ENCODE results near the gene RAB34.

The RAB34 gene

DNA sequence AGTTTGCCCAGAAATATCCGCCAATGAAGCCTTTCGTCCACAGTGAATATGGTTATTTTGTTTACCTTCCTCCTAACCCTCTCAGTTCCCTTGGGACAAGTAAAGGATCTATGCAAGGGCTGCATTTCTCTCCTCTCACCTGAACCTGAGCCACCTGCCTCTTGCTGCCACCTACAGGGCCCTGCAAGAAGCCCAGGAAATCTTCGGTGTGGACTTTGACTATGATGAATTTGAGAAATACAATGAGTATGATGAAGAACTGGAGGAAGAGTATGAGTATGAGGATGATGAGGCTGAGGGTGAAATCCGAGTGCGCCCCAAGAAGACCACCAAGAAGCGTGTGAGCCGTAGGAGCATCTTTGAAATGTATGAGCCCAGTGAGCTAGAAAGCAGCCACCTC, 41.7 kb downstream of the RAB34 start:
- no peak for DNase-seq (ENCODE audit: low spot score)

DNA sequence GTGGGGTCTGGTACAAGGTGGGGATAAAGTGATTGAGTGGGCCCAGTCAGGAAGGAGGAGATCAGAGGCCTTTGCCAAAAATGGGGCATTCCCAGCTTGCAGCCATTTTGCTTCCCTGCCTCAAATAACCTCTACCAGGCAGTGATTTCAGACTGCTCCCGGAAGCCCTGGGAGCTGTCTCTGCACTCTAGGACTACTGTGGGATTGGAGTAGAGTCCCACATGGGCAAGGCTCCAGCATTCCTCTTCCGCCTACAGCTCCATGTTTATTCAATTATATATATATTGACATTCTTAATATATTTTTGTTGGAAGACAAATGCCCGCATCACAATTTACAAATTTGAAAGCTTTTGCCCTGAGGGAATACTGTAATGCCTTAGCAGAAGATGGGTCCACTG, 42.2 kb downstream of the RAB34 start:
- DNase-seq (ENCODE audit: low spot score) = no peak

DNA sequence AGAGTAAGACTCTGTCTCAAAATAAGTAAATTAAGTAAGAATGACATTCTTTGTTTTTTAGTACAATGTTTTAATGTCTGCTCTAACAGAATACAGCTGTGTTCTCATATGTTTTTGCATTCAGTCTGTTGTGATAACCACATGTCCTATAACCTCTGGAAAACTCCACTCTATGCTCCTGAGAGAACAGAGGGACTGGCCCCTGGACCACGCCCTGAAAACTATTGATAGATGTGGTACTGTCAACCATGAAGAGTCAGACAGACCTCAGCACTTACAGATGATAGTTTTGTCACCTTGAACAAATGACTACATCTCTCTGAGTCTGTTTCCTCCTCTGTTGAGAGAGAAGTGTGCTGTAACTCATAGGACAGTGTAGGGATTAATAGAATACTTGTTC, 47.8 kb downstream of the RAB34 start:
- no peak for DNase-seq (ENCODE audit: low spot score)

DNA sequence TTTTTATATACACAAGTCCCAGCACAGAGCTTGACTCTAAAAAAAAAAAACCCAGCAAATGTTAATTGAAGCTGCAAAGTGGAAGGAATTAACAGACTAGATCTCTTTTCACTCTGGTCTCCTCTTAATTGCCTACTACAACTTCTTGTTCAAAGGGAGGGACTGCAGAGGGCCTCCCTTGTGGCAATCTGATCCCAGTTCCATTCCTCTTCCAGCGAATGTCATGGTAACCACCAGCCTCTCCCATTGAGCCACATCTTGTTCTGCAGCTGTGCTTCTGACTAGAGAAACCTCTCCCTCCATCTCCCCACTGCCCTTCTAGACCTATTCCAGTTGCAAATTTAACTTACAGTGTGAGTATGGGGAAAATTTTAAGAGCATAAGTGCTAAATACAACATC, 49.8 kb downstream of the RAB34 start:
- DNase-seq (ENCODE audit: low spot score) = no peak

DNA sequence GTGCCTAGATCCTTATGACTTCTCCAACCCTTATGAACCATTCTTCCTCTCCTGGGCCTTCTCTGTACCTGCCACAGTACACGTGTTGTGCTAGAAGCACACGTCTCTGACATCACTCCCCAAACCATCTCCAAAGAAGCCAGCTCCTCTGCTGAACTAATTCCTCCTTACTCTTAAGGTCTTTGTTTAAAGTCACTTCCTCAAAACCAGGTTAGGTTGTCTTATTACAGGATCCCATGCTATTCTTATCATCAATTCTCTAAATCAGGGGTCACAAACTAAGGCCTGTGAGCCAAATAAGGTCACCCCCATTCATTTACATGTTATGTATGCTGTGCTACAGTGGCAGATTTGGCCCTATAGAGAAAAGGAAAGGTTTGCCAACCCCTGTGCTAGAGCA, 51.7 kb downstream of the RAB34 start:
- no peak for DNase-seq (ENCODE audit: low spot score)
